SU-DHL-6 (cell line): ENCODE results near the gene NCMAP.
"Not testable (repeated sequence)": the region's sequence is repeated elsewhere in the genome, so short reads cannot be mapped to it uniquely, and the experiment has no call there.

Source experiments
- EZH2phosphoT487 ChIP-seq: fragments of 200-600 bp; sonication (generic), shearing (Covaris generic); conservative IDR thresholded peaks from 2 replicates; pipeline ENCODE4 v1.6.1; 2018; ENCODE audit warnings: mild to moderate bottlenecking, antibody characterized with exemption, low read length, moderate library complexity, mixed read lengths
- TF ChIP-seq, protein P1 (sequence below): fragments of 200-600 bp; sonication (generic); IDR thresholded peaks from one replicate; pipeline ENCODE4 v1.5.1; 2017; ENCODE audit warnings: antibody characterized with exemption, mild to moderate bottlenecking, low read length, moderate library complexity; ENCODE audit not compliant: insufficient read depth, poor library complexity, severe bottlenecking

GRCh38 chr1:24520282-24520681 lies 35.6 kb upstream of the NCMAP start:
- TF ChIP-seq, protein P1, sequence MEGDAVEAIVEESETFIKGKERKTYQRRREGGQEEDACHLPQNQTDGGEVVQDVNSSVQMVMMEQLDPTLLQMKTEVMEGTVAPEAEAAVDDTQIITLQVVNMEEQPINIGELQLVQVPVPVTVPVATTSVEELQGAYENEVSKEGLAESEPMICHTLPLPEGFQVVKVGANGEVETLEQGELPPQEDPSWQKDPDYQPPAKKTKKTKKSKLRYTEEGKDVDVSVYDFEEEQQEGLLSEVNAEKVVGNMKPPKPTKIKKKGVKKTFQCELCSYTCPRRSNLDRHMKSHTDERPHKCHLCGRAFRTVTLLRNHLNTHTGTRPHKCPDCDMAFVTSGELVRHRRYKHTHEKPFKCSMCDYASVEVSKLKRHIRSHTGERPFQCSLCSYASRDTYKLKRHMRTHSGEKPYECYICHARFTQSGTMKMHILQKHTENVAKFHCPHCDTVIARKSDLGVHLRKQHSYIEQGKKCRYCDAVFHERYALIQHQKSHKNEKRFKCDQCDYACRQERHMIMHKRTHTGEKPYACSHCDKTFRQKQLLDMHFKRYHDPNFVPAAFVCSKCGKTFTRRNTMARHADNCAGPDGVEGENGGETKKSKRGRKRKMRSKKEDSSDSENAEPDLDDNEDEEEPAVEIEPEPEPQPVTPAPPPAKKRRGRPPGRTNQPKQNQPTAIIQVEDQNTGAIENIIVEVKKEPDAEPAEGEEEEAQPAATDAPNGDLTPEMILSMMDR, result not testable (repeated sequence)
- not testable (repeated sequence) for TF ChIP-seq EZH2phosphoT487
